Pericardium fibroblast (primary cell): ENCODE results near the gene KLK2. TPM values are rescaled to one million over a fixed set of nuclear protein-coding genes. Genes with fewer than 3 reads are reported as not detected.

Source experiments
- total RNA-seq: library from RNA; depleted of rRNA; stranded (reverse); fragments of >200 nt; gene quantifications from 2 replicates; pipeline ENCODE4 v1.2.3, GENCODE V29; 2015

Gene KLK2
- not detected in 2 replicates for total RNA-seq

GRCh38 chr19:50873056-50873455, at the start of gene KLK2:
Gene KLK2, plus strand, starts transcription at chr19:50873439. Its CDS starts 35 bp downstream, at chr19:50873474.

DNA sequence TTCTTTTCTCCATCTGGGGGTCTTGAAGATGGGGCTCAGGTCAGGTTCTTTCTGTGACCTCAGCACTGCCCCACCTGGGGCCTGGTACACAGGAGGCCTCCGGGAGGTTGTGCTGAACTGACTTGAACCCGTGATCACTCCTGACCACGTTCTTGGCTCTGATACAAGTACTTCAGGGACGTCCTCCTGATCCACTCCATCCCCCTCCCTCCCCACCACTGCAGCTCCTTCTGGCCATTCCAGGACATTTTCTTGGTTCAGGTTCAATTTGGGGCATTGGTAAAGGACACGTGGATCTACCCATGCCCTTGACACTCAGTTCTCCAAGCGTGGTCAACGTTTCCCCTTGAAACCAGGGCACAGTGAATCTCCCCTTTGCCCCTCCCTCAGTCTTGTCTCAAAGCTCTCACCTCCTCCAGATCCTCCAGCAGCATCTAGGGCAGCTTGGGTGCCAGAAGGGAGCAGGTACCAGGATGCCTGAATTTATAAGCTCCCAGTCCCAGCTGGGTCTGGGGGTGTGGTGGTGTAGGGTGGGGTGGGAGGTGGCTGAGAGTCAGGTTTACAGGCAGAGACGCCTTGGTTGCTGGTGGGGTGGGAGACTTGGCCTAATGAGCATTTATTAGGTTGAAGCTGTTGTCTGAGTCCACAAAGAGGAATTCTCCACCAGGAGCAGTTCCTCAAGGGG, 40.0 kb upstream of the KLK2 start, which contains the start of gene KLK15:
TSS of gene KLK15 (minus strand) at position 458 of the 685 bp plus-strand sequence. CDS start 2,082 bp downstream, outside the sequence.

DNA sequence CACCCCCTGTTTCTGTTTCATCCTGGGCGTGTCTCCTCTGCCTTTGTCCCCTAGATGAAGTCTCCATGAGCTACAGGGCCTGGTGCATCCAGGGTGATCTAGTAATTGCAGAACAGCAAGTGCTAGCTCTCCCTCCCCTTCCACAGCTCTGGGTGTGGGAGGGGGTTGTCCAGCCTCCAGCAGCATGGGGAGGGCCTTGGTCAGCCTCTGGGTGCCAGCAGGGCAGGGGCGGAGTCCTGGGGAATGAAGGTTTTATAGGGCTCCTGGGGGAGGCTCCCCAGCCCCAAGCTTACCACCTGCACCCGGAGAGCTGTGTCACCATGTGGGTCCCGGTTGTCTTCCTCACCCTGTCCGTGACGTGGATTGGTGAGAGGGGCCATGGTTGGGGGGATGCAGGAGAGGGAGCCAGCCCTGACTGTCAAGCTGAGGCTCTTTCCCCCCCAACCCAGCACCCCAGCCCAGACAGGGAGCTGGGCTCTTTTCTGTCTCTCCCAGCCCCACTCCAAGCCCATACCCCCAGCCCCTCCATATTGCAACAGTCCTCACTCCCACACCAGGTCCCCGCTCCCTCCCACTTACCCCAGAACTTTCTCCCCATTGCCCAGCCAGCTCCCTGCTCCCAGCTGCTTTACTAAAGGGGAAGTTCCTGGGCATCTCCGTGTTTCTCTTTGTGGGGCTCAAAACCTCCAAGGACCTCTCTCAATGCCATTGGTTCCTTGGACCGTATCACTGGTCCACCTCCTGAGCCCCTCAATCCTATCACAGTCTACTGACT, 18.4 kb upstream of the KLK2 start, which contains the start of gene KLK3:
TSS of gene KLK3 (plus strand) at position 280 of the 775 bp plus-strand sequence. CDS start at position 321, 41 bp downstream.

DNA sequence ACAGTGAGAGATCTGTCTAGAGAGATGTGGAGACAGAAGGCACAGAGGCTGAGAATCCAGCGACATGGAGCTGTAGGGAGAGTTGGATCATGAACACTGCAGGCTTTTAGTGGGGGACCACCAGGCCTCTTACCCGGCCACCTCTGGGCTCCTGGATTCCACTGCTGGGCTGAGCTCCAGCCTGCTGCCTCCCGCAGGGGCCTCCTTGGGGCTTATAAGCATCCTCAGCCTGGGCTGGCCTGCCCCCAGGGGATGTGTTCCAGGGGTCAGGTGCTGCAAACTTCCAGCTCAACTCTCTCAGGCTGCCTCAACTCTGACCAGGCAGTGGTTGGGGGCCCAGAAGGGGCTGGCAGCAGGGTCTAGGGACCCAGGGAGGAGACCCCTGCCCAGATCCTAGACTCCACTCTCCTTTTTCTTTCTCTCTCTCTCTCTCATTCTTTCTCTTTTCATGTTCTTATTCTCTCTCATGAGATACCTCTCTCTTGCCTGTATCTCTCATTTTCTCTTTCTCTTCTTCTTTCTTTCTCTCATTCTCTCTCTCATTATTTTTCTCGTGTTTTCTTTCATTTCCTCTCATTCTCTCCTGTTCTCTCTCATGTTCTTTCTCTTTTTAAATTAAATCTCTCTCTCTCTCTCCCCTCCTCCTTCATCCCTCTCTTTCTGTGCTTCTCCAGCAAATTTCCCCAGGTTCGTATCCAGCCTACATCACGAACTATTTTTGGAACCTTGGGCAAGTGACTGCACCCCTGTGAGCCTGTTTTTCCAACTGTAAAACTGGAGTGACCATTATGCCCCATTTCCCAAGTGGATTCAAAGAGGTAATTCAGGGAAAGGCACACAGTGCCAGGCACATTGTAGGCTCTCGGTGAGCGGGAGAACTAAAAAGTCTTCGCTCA, 38.2 kb downstream of the KLK2 start, which contains the start of gene KLK4:
TSS of gene KLK4 (minus strand) at position 190 of the 896 bp plus-strand sequence. CDS start 657 bp downstream, outside the sequence.

Other genes with a start within 250 kb of the KLK2 start
- 0.09 and 0.12 TPM in 2 replicates for gene SYT3, start 233.6 kb upstream of the KLK2 start, total RNA-seq
- 1.1 TPM in 1 of 2 replicates, not detected in the other for gene C19orf81, start 224.0 kb upstream of the KLK2 start, total RNA-seq
- 0.93 and 1.4 TPM in 2 replicates for gene SHANK1, start 153.6 kb upstream of the KLK2 start, total RNA-seq
- 172 and 192 TPM in 2 replicates for gene CLEC11A, start 150.1 kb upstream of the KLK2 start, total RNA-seq
- gene GPR32, start 103.0 kb upstream of the KLK2 start, total RNA-seq = not detected in 2 replicates
- gene ACP4, start 83.0 kb upstream of the KLK2 start, total RNA-seq = not detected in 2 replicates
- not detected in 2 replicates for gene KLK1, start 49.7 kb upstream of the KLK2 start, total RNA-seq
- gene KLK15, start 39.9 kb upstream of the KLK2 start, total RNA-seq = not detected in 2 replicates
- gene KLK3, start 18.5 kb upstream of the KLK2 start, total RNA-seq = not detected in 2 replicates
- gene KLK4, start 38.0 kb downstream of the KLK2 start, total RNA-seq = not detected in 2 replicates
- not detected in 2 replicates for gene KLK5, start 79.6 kb downstream of the KLK2 start, total RNA-seq
- not detected in 2 replicates for gene KLK6, start 96.2 kb downstream of the KLK2 start, total RNA-seq
- not detected in 2 replicates for gene KLK7, start 110.5 kb downstream of the KLK2 start, total RNA-seq
- not detected in 2 replicates for gene KLK8, start 128.2 kb downstream of the KLK2 start, total RNA-seq
- 1.4 TPM in 1 of 2 replicates, not detected in the other for gene KLK10, start 146.3 kb downstream of the KLK2 start, total RNA-seq
- gene KLK11, start 153.2 kb downstream of the KLK2 start, total RNA-seq = 0.93 TPM in 1 of 2 replicates, not detected in the other
- not detected in 2 replicates for gene KLK12, start 161.6 kb downstream of the KLK2 start, total RNA-seq
- gene KLK13, start 191.7 kb downstream of the KLK2 start, total RNA-seq = not detected in 2 replicates
- 0.12 TPM in 1 of 2 replicates, not detected in the other for gene KLK14, start 209.4 kb downstream of the KLK2 start, total RNA-seq
- gene CTU1, start 235.0 kb downstream of the KLK2 start, total RNA-seq = 17.4 and 25.4 TPM in 2 replicates